A549 (cell line): Measurements from ENCODE around the gene MEIS1. TPM values are rescaled to one million over a fixed set of nuclear protein-coding genes. Genes with fewer than 3 reads are reported as not detected.

Source experiments
- ATAC-seq, 2 experiments: fragments of 200-7000 bp in 1 of 2; fragments of >200 bp in 1 of 2; cut with Nextera tagmentation in 1 of 2; cut with Tn5 transposase in 1 of 2; 3 replicates each; pipeline versions ENCODE4 v1.8.0 to v1.9.1; 2018 to 2020; ENCODE audit warnings: mild to moderate bottlenecking in 1 of 2, moderate library complexity in 1 of 2
- CTCF ChIA-PET: fragments of 300-600 bp; sonication (Branson Sonifier 250); formaldehyde crosslinking; extraction: SDS; loops from one replicate; lab custom pipeline; 2021; ENCODE audit warnings: antibody characterized with exemption, inconsistent platforms; lab: Yijun Ruan, JAX
- POLR2A ChIA-PET: fragments of 350-600 bp; formaldehyde crosslinking; extraction: SDS; loops from one replicate; lab custom pipeline; 2021; ENCODE audit warnings: antibody characterized with exemption, inconsistent platforms; lab: Yijun Ruan, JAX
- DNase-seq, 2 experiments: peaks; one replicate each; pipeline versions ENCODE4 v3.0.0 to v3.0.0-alpha.2; 2011 to 2016; ENCODE audit warnings: low read depth in 1 of 2, low spot score in 1 of 2
- FAIRE-seq: peaks from 2 replicates; lab custom pipeline; 2011; peaks lifted over from hg19 to GRCh38; lab: Jason Lieb, UNC
- H3K27ac ChIP-seq, 2 experiments: fragments of >200 bp; sonication (Bioruptor Twin); formaldehyde crosslinking; 3 replicates each; pipeline ENCODE4 v1.5.1; 2016 to 2017
- H3K4me1 ChIP-seq: fragments of >200 bp; sonication (Bioruptor Twin); formaldehyde crosslinking; 3 replicates; pipeline ENCODE4 v1.6.1; 2016
- H3K4me2 ChIP-seq: fragments of >200 bp; sonication (Bioruptor Twin); formaldehyde crosslinking; 3 replicates; pipeline ENCODE4 v1.6.1; 2016
- H3K4me3 ChIP-seq: fragments of >200 bp; sonication (Bioruptor Twin); formaldehyde crosslinking; 3 replicates; pipeline ENCODE4 v1.5.1; 2016
- H3K9me3 ChIP-seq: fragments of >200 bp; sonication (Bioruptor Twin); formaldehyde crosslinking; 3 replicates; pipeline ENCODE4 v1.6.1; 2016
- BHLHE40 ChIP-seq: IDR thresholded peaks from 2 replicates; pipeline ENCODE4 v1.6.1; 2012; ENCODE audit warnings: low read depth, low read length, inconsistent platforms
- CBX2 ChIP-seq: fragments of 200-600 bp; sonication (generic); IDR thresholded peaks from 2 replicates; pipeline ENCODE4 v1.6.1; 2016; ENCODE audit warnings: low read depth, mild to moderate bottlenecking, borderline replicate concordance
- CBX8 ChIP-seq: fragments of 200-600 bp; sonication (generic); IDR thresholded peaks from 2 replicates; pipeline ENCODE4 v1.6.1; 2016
- CHD2 ChIP-seq: fragments of 150-350 bp; IDR thresholded peaks from 2 replicates; pipeline ENCODE4 v1.6.1; 2014; ENCODE audit warnings: low read length; ENCODE audit not compliant: partially characterized antibody
- CHD4 ChIP-seq: fragments of 200-600 bp; sonication (generic); IDR thresholded peaks from 2 replicates; pipeline ENCODE4 v1.6.1; 2016; ENCODE audit warnings: antibody characterized with exemption, mild to moderate bottlenecking, borderline replicate concordance
- ESRRA ChIP-seq: fragments of 150-350 bp; IDR thresholded peaks from 2 replicates; pipeline ENCODE4 v1.6.1; 2014; ENCODE audit warnings: mild to moderate bottlenecking, low read length, borderline replicate concordance
- FOSL2 ChIP-seq, 2 experiments: fragments of 450-650 bp in 1 of 2; fragments of >200 bp in 1 of 2; sonication (Bioruptor Twin) in 1 of 2; formaldehyde crosslinking; IDR thresholded peaks; 2 replicates each; pipeline versions ENCODE4 v1.5.0 to v1.6.1; 2016 to 2020; ENCODE audit warnings: mild to moderate bottlenecking in 1 of 2, moderate library complexity in 1 of 2
- GATA3 ChIP-seq: IDR thresholded peaks from 2 replicates; pipeline ENCODE4 v1.6.1; 2012; ENCODE audit warnings: borderline replicate concordance
- KDM1A ChIP-seq: fragments of 200-600 bp; sonication (generic); IDR thresholded peaks from 2 replicates; pipeline ENCODE4 v1.6.1; 2016; ENCODE audit warnings: low read depth, mild to moderate bottlenecking
- MAZ ChIP-seq: fragments of 150-350 bp; IDR thresholded peaks from 2 replicates; pipeline ENCODE4 v1.6.1; 2014; ENCODE audit warnings: antibody characterized with exemption, low read depth, low read length, borderline replicate concordance
- MYC ChIP-seq: IDR thresholded peaks from 2 replicates; pipeline ENCODE4 v1.6.1; 2012; ENCODE audit warnings: mild to moderate bottlenecking, inconsistent platforms, low read length, improper control_type of control experiment, borderline replicate concordance
- NFE2L2 ChIP-seq: fragments of 150-350 bp; conservative IDR thresholded peaks from 2 replicates; pipeline ENCODE4 v1.6.1; 2014; ENCODE audit warnings: low read length
- NPAS2 ChIP-seq: fragments of 250-450 bp; sonication (Bioruptor Pico); IDR thresholded peaks from 2 replicates; pipeline ENCODE4 v1.8.0; 2022; ENCODE audit warnings: mild to moderate bottlenecking, moderate library complexity, borderline replicate concordance
- NR3C1 ChIP-seq: fragments of >200 bp; sonication (Bioruptor Twin); formaldehyde crosslinking; IDR thresholded peaks from 3 replicates; pipeline ENCODE4 v1.6.1; 2017
- POLR2A ChIP-seq: IDR thresholded peaks from 2 replicates; pipeline ENCODE4 v1.6.1; 2012; ENCODE audit warnings: mild to moderate bottlenecking, low read length
- POLR2AphosphoS2 ChIP-seq: conservative IDR thresholded peaks from 2 replicates; pipeline ENCODE4 v1.6.1; 2012; ENCODE audit warnings: low read length, improper control_type of control experiment, inconsistent platforms
- RCOR1 ChIP-seq: fragments of 150-350 bp; IDR thresholded peaks from 2 replicates; pipeline ENCODE4 v1.6.1; 2014; ENCODE audit warnings: antibody characterized with exemption, low read length, low read depth
- TFCP2L1 ChIP-seq: fragments of 250-450 bp; sonication (Bioruptor Pico); IDR thresholded peaks from 2 replicates; pipeline ENCODE4 v1.5.0; 2021; ENCODE audit warnings: mild to moderate bottlenecking
- ZC3H11A ChIP-seq: fragments of 450-650 bp; IDR thresholded peaks from 2 replicates; pipeline ENCODE4 v1.6.1; 2014; ENCODE audit warnings: antibody characterized with exemption, mild to moderate bottlenecking
- ZSCAN20 ChIP-seq: fragments of 250-450 bp; sonication (Bioruptor Pico); IDR thresholded peaks from 2 replicates; pipeline ENCODE4 v1.8.0; 2022; ENCODE audit warnings: mild to moderate bottlenecking, moderate library complexity
- WGBS: methylation state at CpG from one replicate; pipeline ENCODE4 v1.1.6; 2017; ENCODE audit errors: missing lambda C conversion rate; 5-methylcytosine and 5-hydroxymethylcytosine counted together
- polyA plus RNA-seq, 4 experiments: library from polyadenylated mRNA; depleted of rRNA in 3 of 4; stranded (reverse); fragments of >200 nt; fragmentation: RNase III in 1 of 4; extraction: RNeasy Plus Mini Kit Qiagen cat#74134 plus additional on column Dnase treatment in 1 of 4; gene quantifications; 2 replicates in 3 of 4; 3 replicates in 1 of 4; pipeline ENCODE4 v1.2.3, GENCODE V29; 2011 to 2017
- TF ChIP-seq, protein P1 (sequence below): IDR thresholded peaks from 2 replicates; pipeline ENCODE4 v1.6.1; 2012
- TF ChIP-seq, protein P2 (sequence below): fragments of >200 bp; sonication (Bioruptor Twin); formaldehyde crosslinking; IDR thresholded peaks from 2 replicates; pipeline ENCODE4 v1.6.1; 2016

Gene MEIS1
- polyA plus RNA-seq, 2 of the 4 experiments (the other 2 are of a cell fraction) = 1.9 to 4.2 TPM

DNA sequence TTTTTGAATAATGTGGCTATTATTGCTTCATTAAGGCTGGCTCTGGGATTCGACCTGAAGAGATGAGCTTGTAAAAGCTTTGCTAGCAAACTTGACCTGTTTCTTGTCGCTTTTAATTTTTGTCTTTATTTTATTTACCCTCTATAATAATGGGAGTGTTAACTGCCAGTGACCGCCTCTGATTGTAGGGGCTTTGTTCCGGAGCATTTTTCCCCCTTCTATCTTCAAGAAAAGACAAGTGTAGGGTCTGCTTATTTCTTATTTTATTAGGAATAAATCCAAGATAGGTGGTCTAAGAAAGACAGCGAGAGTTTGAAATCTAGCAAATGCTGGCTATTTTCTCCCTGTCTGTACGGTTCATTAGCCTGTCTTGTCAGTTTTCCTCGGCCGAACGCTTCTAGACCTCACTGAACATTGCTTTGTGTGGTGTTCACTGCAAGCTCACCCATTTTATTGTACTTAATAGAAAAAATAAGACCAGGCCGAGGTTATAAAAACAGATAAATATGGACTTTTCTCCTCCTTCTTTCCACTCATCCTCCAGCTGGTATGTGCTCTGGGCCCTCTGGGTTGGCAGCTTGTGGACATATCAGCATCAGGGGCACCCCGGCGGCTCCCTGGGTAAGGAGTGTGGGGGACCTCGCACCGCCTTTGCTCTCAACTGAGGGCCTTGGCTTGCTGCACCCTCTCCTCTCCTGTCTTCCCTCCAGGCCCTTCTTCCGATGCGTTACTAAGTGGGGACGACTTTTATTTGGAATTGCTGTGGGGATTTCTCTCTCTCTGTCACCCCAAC, 8.5 kb downstream of the MEIS1 start:
- Histone ChIP-seq H3K9me3 (no peaks in the 10 kb centered on the region), H3K4me3 (no peak overlapping the region), H3K4me1 (no peaks in the 10 kb centered on the region), H3K4me2 (no peak overlapping the region), H3K27ac (no peak overlapping the region)
- no peak for ATAC-seq
- FAIRE-seq = no peak
- ChIA-PET CTCF (interaction anchor here (0.5 to 2.0 kb wide), 4 partner anchors 13 to 53 kb away, joined by 3 to 8 read pairs (median 4); no protein-coding TSS in a partner anchor), POLR2A (no interaction called here)
- TF ChIP-seq MYC (no peak), GATA3 (no peak), CHD4 (no peak), NR3C1 (no peak), BHLHE40 (no peak), POLR2AphosphoS2 (no peak), TFCP2L1 (no peak), NPAS2 (CRISPR knock-in tag) (no peak), CBX8 (no peak)
- 82% methylated on average over 17 of the region's 17 CpGs for WGBS
- no peak for DNase-seq

DNA sequence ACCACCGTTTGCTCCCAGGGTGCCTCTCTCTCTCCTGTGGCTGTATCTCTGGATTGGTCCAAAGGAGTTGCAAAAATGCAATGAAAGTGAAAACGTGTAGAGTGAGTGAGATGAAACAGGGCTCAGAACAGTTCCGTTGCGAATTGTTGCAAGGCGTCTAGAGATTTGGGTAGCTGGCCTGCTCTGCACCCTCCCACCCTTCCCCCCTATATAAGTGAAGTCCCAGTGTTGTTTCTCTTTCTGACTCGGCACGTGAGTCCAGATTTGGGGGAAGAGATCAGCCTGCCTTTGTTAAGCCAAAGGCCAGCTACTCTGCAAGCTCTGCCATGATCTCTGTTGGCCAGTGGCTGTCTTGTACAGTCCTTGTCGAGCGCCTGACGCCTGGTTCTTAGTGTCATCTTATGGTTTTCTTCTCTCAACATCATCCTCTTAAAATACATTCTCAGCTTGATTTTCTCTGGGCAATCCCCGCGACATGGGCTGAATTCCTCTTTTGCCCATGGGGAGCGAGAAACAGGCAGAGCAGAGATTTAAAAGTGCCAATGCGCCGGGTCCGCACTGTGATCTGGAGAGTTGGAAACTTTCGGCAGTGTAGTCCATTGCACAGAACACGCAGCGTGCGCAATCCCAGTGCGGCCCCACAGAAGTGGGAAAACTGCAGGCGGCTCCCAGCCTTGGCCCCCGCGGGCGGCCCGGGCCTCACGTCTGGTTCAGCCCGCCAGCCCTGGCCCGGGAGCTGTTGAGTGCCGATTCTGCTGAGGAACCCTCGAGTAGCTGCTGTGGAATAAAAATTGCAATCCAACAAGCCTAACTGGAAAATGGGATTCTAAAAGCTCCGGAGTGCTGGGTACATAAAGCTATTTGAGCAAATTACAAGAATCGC, 9.3 kb downstream of the MEIS1 start:
- ChIA-PET CTCF (interaction anchor here (0.5 to 2.0 kb wide), 5 partner anchors 9 to 133 kb away, joined by 3 to 8 read pairs (median 4); partner anchors contain the start of gene MEIS1), POLR2A (no interaction called here)
- Histone ChIP-seq H3K9me3 (no peaks in the 10 kb centered on the region), H3K4me3 (no peak overlapping the region), H3K27ac (no peak overlapping the region), H3K4me2 (no peak overlapping the region), H3K4me1 (no peaks in the 10 kb centered on the region)
- WGBS = 85% methylated on average over 33 of the region's 33 CpGs
- TF ChIP-seq CBX8 (no peak), ZSCAN20 (CRISPR knock-in tag) (no peak), CHD2 (no peak), FOSL2 (IDR thresholded peaks at IDR 0.05) (no peak), FOSL2 (CRISPR knock-in tag; IDR thresholded peaks at IDR 0.05) (no peak), MYC (no peak), POLR2A (no peak), MAZ (no peak), ZC3H11A (no peak), NFE2L2 (no peak), ESRRA (no peak), RCOR1 (no peak), TFCP2L1 (no peak), KDM1A (no peak), CBX2 (no peak), POLR2AphosphoS2 (no peak)
- TF ChIP-seq, protein P1, sequence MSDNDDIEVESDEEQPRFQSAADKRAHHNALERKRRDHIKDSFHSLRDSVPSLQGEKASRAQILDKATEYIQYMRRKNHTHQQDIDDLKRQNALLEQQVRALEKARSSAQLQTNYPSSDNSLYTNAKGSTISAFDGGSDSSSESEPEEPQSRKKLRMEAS = no peak
- TF ChIP-seq, protein P2, sequence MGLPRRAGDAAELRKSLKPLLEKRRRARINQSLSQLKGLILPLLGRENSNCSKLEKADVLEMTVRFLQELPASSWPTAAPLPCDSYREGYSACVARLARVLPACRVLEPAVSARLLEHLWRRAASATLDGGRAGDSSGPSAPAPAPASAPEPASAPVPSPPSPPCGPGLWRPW = no peak
- FAIRE-seq (no peak), DNase-seq (no peak), ATAC-seq (no peak)
